NCI-H1436 (cell line): ENCODE results near the gene AUTS2.

Source experiments
- DNase-seq: peaks from one replicate; lab custom pipeline; 2025; lab: John Stamatoyannopoulos, UW

AUTS2 gene

GRCh38 chr7:69789563-69789962 lies 191.3 kb downstream of the AUTS2 start:
- DNase-seq = no peak

- peak; percentile 76 for DNase-seq
Observed at GRCh38 chr7:69790977-69791724, 192.9 kb downstream of the AUTS2 start.

GRCh38 chr7:69791739-69792138 lies 193.5 kb downstream of the AUTS2 start:
- DNase-seq = no peak

GRCh38 chr7:69795932-69796331 lies 197.7 kb downstream of the AUTS2 start:
- no peak for DNase-seq

- no peak for DNase-seq
Observed at GRCh38 chr7:69796416-69796815, 198.1 kb downstream of the AUTS2 start.

- no peak for DNase-seq
Observed at GRCh38 chr7:69799048-69799697, 200.9 kb downstream of the AUTS2 start.

- no peak for DNase-seq
Observed at GRCh38 chr7:69799990-69800389, 201.7 kb downstream of the AUTS2 start.

GRCh38 chr7:69800495-69800894 lies 202.2 kb downstream of the AUTS2 start:
- no peak for DNase-seq

- DNase-seq = no peak
Observed at GRCh38 chr7:69801729-69802682, 203.7 kb downstream of the AUTS2 start.

GRCh38 chr7:69803699-69804516 lies 205.6 kb downstream of the AUTS2 start:
- DNase-seq = no peak

- no peak for DNase-seq
Observed at GRCh38 chr7:69804962-69805361, 206.7 kb downstream of the AUTS2 start.

GRCh38 chr7:69808391-69808790 lies 210.1 kb downstream of the AUTS2 start:
- DNase-seq = no peak

- no peak for DNase-seq
Observed at GRCh38 chr7:69811476-69812308, 213.4 kb downstream of the AUTS2 start.

GRCh38 chr7:69812756-69813155 lies 214.5 kb downstream of the AUTS2 start:
- no peak for DNase-seq

GRCh38 chr7:69813637-69814240 lies 215.5 kb downstream of the AUTS2 start:
- no peak for DNase-seq

GRCh38 chr7:69814421-69814962 lies 216.2 kb downstream of the AUTS2 start:
- DNase-seq = no peak

- DNase-seq = no peak
Observed at GRCh38 chr7:69816501-69816900, 218.2 kb downstream of the AUTS2 start.

GRCh38 chr7:69817121-69817520 lies 218.8 kb downstream of the AUTS2 start:
- no peak for DNase-seq

GRCh38 chr7:69817841-69818635 lies 219.8 kb downstream of the AUTS2 start:
- DNase-seq = no peak
